ENCODE measurements around the gene C13orf46.

Gene C13orf46

DNA sequence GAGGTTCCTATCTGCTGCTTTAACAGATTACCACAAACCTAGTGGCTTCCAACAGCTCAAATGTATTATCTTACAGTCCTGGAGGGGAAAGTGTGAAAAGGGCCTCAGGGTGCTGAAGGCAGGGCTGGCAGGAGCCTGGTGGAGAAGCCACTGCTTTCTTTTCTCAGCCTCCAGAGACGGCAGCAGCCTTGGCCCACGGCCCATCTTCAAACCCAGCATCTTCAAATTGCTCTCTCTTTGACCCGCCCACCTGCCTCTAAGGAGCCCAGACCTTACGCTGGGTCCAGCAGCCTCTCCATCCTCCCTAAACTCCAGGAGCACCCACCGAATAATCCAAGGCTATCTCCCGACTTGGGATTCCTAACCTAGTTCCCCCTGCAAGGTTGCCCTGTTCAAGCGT lies 35.6 kb downstream of the C13orf46 start:
- no peak for DNase-seq (ENCODE audit: low spot score)

DNA sequence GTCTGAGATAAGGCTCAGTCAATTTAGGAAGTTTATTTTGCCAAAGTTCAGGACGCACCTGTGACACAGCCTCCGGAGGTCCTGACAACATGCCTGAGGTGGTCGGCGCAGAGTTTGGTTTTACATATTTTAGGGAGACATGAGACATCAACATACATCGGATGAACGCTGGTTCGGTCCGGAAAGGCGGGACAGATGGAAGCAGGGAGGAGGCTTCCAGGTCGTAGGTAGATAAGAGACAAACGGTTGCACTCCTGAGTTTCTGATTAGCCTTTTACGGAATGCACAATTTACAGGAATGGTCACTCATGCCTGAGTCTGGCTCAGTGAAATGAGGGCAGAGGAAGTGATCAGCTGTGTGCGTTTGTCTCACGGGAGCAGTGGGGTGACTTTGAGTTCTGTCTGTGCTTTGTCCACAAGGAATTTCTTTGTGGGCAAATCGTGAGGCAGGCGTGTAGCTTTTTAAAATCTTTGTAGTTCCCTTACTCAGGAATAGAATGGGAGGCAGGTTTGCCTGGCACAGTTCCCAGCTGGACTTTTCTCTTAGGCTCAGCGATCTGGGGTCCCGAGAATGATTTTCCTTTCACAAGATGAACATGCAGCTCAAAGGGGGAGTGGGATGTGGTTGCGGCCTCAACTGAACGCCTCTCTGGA lies 36.2 kb downstream of the C13orf46 start:
- DNase-seq (ENCODE audit: low spot score) = no peak

DNA sequence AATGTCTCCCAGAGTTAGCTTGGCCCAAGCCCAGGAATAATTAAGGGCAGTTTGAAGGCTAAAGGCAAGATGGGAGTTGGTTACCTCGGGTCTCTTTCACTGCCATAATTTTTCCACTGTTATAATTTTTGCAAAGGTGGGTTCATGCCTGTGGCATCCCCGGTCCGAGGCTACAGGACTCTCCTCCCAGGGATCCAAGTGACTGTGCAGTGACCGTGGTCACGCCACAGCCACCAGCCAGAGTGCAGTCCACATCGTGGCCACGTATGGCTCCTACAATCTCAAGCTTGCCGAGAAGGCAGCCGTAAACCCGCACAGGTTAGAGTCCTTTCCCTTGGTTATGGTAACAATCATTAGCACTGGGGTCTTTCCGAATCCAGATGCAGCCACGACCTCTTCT lies 36.8 kb downstream of the C13orf46 start:
- DNase-seq (ENCODE audit: low spot score) = no peak

- no peak for DNase-seq (ENCODE audit: low spot score)
Measured at GRCh38 chr13:113936166-113936965, 37.5 kb downstream of the C13orf46 start.

DNA sequence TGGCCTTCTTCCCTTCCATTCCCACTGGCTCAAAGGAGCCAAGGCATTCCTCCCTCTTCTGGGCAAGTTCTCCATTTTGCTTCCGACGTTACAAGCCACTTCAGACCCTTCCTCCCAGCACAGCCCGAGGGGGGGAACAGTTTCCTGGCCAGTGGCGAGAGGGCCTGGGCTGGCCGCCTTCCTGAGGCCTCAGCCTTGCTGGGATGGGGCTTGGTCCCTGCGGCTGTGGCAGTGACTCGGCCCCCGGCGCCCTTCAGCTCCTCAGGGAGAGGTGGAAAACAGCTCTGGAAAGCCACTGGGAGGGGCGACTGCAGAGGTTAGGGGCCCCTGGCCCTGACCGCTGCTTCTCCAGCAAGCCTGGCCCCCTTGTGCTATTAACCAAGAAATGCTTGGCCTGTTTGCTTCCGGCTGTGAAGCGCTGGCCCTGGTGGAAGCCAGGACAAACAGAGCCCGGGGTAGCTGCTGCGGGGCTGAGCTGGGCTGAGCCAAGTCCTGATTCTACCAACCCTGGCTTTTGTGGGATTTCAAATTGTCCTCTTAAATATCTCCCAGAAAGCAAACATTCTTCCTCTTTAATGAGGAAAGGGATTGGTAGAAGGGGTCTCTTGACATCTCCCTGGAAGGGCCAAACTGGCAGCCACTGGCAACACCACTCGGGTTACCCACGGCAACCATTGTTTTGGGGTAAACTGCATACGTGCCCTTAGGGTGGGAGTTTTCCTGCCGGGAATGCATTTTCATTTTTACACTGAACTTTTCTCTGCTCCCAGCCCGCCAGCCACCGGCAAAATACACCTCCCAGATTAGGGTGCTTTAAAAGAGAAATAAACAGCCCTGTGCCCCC lies 38.7 kb downstream of the C13orf46 start:
- DNase-seq (ENCODE audit: low spot score) = no peak

GRCh38 chr13:113934576-113934975 lies 39.3 kb downstream of the C13orf46 start:
- DNase-seq (ENCODE audit: low spot score) = no peak

DNA sequence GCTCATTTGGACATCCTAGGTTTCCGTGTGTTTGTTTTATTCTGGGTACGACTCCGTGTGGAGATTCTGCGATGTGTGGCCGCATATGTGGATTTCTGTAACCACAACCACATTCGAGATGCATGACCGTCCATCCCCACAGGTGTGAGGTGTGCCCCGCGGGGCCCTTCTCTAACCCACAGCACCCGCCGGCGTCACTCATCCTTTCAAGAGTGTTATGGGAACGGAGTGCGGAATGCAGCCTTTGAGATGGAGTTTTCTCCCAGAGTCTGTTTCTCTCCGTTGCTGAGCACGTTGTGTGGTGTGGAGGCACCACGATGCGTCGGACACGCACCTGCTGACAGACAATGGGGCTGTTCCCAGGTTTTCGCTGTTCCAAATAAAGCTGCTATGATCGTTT lies 40.0 kb downstream of the C13orf46 start:
- DNase-seq (ENCODE audit: low spot score) = no peak

DNA sequence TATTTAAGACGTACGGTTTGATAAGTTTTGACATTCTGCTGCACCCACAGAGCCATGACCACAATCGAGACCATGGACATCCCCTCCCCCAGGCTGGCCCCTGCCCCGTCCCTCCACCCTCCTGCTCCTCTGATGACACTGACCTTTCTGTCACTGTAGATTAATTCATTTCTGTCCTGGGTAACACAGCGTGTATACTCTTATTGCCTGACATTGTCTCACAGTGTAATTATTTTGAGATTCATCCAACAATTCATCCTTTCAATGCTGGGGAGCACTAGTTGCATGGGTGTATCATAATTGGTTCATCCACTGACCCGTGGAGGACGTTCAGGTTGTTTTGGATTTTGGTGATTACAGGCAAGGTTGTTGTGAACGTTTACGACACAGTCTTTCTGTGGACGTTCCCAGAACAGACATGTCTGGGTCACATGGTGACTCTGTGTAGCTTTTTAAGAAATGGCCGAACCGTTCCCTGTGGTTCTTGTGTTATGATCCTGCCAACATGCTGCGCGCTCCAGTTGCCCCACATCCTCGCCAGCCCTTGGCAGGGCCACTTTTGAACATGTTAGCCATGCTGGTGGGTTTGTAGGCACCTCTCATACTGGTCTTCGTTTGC lies 41.9 kb downstream of the C13orf46 start:
- no peak for DNase-seq (ENCODE audit: low spot score)

GRCh38 chr13:113930671-113931637 lies 42.9 kb downstream of the C13orf46 start:
- peak; percentile 59 for DNase-seq (ENCODE audit: low spot score)

DNA sequence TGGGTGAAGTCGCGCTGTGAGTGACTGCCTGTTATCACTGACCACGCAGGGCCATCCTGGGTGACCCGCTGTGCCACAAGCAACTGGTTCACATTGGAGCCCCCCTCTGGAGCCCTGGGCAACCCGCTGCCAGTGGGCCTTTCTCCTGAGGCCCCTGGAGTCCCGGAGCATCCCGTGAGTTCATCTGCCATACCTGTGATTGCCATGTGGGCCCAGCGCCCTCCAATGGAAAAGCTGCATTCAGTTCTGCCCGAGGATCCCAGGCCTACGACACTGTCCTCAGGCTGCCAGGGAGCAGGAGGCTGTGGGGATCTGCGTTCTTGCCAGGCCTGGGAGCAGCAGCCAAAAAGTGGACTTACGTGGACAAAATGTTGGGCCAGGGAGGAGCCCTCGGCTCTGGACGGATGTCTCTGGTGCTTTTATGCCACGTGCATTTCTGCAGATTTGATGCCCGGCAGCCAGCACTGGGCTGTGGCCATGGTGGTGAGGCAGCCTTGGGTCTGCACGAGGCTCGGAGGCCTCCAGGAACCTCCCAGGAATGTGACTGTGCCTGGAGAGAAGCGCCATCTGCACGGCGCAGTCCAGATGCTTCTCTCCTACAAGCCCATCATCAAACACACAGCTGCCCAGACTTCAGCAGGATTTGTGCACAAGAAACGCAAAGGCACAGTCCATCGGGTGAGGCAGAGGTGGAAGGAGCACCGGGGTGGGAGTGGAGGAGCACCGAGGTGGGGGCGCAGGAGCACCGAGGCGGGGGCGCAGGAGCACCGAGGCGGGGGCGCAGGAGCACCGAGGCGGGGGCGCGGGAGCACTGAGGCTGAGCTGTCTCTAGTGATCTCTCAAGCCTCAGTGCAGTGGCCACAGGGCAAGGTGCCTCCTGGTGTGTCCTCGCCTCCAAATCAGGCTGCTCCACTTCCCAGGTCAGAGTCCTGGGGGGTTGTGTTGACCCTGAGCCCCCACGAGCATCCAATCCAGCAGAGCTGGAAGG lies 44.0 kb downstream of the C13orf46 start:
- DNase-seq (ENCODE audit: low spot score) = no peak

DNA sequence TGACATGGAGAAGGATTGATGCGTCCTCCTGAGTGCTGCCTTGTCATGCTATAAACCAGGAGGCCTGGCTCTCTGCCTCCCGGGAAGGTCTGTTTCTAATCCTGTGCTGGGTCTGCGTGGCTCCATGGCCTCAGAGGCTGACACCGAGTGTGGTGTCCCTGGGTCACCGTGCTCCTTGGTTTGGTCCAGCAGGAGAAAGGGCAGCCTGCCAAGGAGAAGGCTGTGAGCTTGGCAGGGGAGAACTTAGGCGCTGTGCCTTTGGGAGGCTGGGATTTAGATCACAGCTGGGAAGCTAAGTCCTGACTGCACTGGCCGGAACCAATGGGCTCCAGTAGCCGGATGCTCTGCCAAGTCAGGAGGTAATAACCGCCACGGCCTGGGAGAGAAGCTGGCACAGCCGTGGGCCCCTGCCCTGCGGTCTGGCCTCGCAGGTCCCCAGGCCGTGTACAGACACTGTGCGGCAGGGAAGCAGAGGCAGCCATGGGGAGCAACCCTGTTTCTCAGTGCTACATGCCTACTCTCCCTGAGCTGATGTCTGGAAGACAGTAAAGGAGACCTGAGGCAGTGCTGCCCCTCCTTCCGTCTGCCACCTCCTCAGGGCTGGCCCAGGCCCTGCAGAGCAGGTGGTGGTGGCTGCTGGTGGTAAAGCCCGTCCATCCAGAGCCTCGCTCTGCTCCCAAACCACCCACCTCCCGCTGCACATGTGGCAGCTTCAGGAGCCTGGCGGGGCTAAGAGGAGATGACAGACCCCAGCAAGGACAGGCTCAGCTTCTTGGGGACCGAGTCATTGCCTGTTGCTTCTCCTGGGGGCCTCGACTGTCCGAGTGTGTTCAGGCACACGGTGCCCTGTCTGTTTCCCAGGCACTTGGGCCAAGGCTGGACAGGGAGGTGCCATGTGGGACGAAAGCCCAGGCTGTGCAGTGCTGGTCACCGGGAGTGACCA lies 44.9 kb downstream of the C13orf46 start:
- DNase-seq (ENCODE audit: low spot score) = no peak

DNA sequence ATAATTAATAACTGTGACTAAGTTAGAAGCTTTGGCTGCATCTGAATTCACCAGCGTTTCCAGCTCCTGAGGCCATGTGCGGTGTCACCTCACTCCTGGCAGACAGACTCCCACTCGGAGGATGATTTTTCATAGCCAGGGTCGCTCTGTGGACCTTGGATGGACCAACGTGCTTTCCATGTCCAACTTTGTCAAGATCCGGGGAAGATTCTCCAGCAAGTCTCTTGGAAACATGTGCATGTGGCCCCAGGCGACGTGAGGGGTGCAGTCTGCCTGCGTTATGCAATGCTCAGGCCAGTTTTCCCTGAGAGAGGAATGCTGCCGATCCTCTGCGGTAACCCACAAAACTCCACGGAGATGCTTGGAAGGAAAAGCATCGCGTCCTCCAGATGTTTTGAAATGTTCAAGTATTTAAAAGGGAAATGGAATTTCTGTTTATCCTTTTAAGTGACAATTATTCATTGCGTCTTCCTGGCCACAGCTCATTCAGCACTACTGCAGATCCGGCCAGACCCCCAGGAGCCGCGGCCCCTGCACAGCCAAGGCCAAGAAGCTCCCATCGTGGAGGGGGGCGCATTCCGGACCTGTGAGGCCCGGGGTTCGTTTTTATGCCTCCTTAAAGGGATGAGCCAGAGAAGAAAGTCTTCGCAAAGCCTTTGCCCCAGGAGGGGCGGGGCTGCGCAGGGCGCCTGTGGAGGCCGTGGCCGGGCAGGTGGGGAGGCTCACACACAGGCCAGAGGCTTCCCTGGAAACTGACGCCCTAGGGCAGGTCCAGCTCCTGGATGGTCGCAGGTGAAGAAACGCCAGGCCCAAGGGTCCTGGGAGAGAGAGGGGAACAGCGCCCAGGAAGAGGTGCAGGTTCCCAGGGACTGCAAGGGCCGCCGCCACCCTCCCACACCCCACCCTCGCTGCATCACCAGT lies 46.0 kb downstream of the C13orf46 start:
- no peak for DNase-seq (ENCODE audit: low spot score)

DNA sequence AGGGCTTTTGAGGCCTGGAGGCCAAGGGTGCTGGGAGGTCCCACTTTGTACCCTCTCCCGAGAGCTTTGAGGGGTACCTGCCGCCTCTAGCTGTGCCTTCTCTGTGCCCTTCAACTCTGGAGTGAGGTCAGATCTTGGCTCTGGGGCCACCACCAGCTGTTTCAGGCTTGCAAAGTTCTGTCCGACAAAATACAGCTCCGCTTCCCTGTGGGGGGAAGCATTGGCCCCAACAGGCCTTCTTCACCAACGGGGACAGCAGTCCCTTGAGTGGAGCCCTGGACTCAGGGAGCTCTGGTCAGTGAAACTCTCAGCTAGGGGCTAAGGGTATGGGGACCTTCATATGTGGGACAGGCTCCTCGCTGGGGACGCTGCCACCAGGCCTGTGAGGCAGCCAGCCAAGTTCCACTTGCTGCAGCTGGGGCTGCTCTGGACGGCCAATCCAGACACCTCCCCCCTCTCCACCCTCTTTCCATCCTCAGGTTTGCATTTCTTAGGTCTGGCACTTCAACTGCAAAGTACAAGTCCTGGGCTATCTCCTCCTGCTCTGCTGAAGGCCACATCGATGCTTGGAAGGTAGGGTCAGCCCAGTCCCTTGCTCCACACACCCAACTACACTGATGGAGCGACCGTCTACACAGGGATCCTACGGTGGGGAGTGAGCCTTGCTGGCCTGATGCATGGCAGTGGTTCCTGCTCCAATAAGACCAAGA lies 46.8 kb downstream of the C13orf46 start:
- DNase-seq (ENCODE audit: low spot score) = no peak

DNA sequence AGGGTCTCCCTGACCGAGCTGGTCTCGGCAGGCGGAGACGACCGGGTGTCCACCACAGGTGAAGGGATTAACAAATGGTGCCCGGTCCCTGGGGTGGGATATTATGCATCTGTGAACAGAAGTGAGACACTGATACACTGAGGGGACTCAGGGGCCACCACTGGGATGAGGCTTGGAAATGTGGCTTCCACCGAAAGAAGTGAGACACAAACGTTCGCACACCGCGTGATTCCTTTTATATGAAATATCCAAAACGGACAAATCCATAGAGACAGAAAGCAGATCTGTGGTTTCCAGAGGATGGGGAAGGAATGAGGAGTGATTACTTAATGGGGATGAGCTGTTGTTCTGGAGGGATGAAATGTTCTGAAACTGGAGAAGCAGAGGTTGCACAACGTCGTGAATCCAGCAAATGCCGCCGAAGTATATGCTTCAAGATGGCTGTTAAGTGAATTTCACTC lies 47.5 kb downstream of the C13orf46 start:
- DNase-seq (ENCODE audit: low spot score) = no peak

DNA sequence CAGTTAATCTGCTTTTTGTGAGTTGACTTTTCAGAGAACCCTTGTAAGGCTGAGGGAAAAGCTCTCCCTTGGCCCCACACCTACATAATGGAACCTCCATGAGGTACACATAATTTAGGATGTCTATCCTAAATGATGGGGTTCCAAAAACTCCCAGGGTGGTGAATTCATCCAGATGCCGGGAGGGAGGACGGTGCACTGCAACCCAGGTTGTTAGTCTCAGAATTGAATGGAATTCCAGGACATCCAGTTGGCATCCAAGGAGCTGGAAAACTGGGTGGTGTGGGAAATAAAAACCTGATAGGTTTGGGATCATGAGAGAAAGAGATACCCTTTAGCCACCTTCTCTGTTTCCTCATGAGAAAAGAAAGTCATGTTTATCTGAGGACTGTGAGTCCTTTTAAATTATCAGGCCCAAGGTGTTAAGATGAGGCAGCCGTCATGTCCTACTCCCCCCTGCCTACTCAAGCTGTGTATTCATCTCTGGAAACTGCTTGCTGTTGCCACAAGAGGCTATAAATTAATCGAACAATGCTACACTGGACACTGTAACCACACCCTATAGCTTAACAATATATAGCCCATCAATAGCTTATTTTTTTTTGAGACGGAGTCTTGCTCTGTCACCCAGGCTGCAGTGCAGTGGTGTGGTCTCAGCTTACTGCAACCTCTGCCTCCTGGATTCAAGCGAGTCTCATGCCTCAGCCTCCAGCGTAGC lies 49.5 kb downstream of the C13orf46 start:
- no peak for DNase-seq (ENCODE audit: low spot score)

DNA sequence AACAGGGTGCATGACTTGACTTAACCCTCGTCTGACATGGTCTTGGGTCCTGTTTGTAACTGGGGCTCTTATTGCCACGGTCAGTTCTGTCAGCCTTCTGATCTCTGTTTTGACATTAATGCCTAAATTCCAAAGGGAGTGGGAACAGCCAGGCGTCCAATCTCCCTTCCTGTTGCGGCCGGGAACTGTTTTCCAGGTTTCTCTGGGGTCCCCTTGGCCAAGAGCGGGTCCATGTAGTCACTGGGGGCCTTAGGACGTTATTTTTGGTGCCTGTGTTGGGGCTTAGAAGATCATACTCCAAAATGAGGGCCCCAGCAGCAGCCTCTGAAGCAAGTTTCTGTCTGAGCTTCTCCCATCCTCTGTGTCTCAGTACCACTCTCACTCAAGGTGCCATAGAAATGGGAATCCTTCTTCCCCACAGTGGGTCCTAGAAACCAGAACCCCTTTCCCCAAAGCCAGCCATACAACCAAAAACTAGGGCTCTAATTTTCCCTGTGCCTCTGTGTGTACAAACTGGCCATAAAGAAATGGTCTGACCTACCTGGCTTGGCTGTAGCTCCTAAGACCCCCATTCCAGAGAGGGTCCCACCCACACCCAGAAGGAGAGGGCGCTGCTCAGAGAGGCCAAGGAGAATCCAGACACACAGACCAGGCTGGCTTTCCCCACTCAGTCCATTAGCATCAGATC lies 50.4 kb downstream of the C13orf46 start:
- no peak for DNase-seq (ENCODE audit: low spot score)
